GM18508 (cell line): ENCODE measurements around the gene RFX1.
"Not testable (repeated sequence)": the region's sequence is repeated elsewhere in the genome, so short reads cannot be mapped to it uniquely, and the experiment has no call there.

Experiments used
- ATAC-seq: cut with Tn5 transposase; IDR thresholded peaks from one replicate; pipeline ENCODE4 v1.9.1; 2021; ENCODE audit warnings: moderate number of reproducible peaks; ENCODE audit not compliant: insufficient read depth, unreplicated experiment

Gene RFX1

GRCh38 chr19:13942023-13942684, 64.0 kb downstream of the RFX1 start:
- ATAC-seq, result no peak

GRCh38 chr19:13938301-13939064, 67.6 kb downstream of the RFX1 start, which contains the start of gene PODNL1:
Gene PODNL1, minus strand, starts transcription at chr19:13938417. Its CDS starts 236 bp downstream, at chr19:13938181.
- no peak for ATAC-seq

GRCh38 chr19:13937479-13938300, 68.4 kb downstream of the RFX1 start:
- ATAC-seq, result no peak

GRCh38 chr19:13935765-13936510, 70.2 kb downstream of the RFX1 start:
- no peak for ATAC-seq

- ATAC-seq, result no peak
Measured at GRCh38 chr19:13934785-13935109, 71.4 kb downstream of the RFX1 start.

GRCh38 chr19:13932911-13933393, 73.2 kb downstream of the RFX1 start:
- ATAC-seq, result no peak

- ATAC-seq, result no peak
Measured at GRCh38 chr19:13932149-13932637, 73.9 kb downstream of the RFX1 start.

GRCh38 chr19:13931391-13932148, 74.5 kb downstream of the RFX1 start:
- ATAC-seq, result no peak

GRCh38 chr19:13930402-13930801, 75.7 kb downstream of the RFX1 start:
- ATAC-seq, result no peak

- ATAC-seq, result no peak
Measured at GRCh38 chr19:13929956-13930355, 76.2 kb downstream of the RFX1 start.

GRCh38 chr19:13929340-13929739, 76.8 kb downstream of the RFX1 start:
- ATAC-seq, result no peak

- ATAC-seq, result no peak
Measured at GRCh38 chr19:13926715-13927114, 79.4 kb downstream of the RFX1 start.

- ATAC-seq, result no peak
Measured at GRCh38 chr19:13926010-13926409, 80.1 kb downstream of the RFX1 start.

GRCh38 chr19:13923194-13923987, 82.7 kb downstream of the RFX1 start:
- ATAC-seq, result no peak

- ATAC-seq, result not testable (repeated sequence)
Measured at GRCh38 chr19:13922118-13922517, 84.0 kb downstream of the RFX1 start.

- no peak for ATAC-seq
Measured at GRCh38 chr19:13920940-13921747, 85.0 kb downstream of the RFX1 start.

- ATAC-seq, result no peak
Measured at GRCh38 chr19:13920524-13920923, 85.6 kb downstream of the RFX1 start.
